NB4 (cell line): ENCODE results near the gene SLCO2B1.
A peak's percentile ranks its signal among the peaks of the same experiment; 100 is the strongest.

Source experiments
- DNase-seq: peaks from one replicate; pipeline ENCODE4 v3.0.0; 2010; ENCODE audit warnings: low read depth
- H3K4me3 ChIP-seq: one replicate; pipeline ENCODE4 v1.5.1; 2011; ENCODE audit warnings: mild to moderate bottlenecking, low read depth, low read length, moderate library complexity
- CTCF ChIP-seq: IDR thresholded peaks from one replicate; pipeline ENCODE4 v1.5.1; 2012; ENCODE audit warnings: low read depth, low read length
- MAX ChIP-seq: IDR thresholded peaks from 2 replicates; pipeline ENCODE4 v1.6.1; 2011; ENCODE audit warnings: low read depth, low read length
- MYC ChIP-seq: IDR thresholded peaks from 2 replicates; pipeline ENCODE4 v1.6.1; 2011; ENCODE audit warnings: low read depth, low read length
- POLR2A ChIP-seq: IDR thresholded peaks from 2 replicates; pipeline ENCODE4 v1.6.1; 2011; ENCODE audit warnings: mild to moderate bottlenecking; ENCODE audit not compliant: insufficient read length; ENCODE audit errors: extremely low read depth

Gene SLCO2B1

GRCh38 chr11:75133976-75134375, 16.9 kb upstream of the SLCO2B1 start:
- no peak overlapping the region for H3K4me3 ChIP-seq
- TF ChIP-seq MYC (no peak), MAX (no peak), POLR2A (no peak), CTCF (no peak)
- no peak for DNase-seq

- H3K4me3 ChIP-seq, result no peak overlapping the region
- DNase-seq, result no peak
- TF ChIP-seq CTCF (no peak), MAX (no peak), MYC (no peak), POLR2A (no peak)
Measured at GRCh38 chr11:75135021-75135650, 15.8 kb upstream of the SLCO2B1 start.

GRCh38 chr11:75135651-75136050, 15.3 kb upstream of the SLCO2B1 start:
- no peak for TF ChIP-seq POLR2A
- no peak for TF ChIP-seq MYC
- TF ChIP-seq CTCF, result no peak
- TF ChIP-seq MAX, result no peak
- no peak for DNase-seq
- H3K4me3 ChIP-seq, result no peak overlapping the region

- H3K4me3 ChIP-seq, result no peak overlapping the region
- peak; percentile 62 for DNase-seq
- TF ChIP-seq MYC (no peak), CTCF (peak; percentile 95), POLR2A (no peak)
Measured at GRCh38 chr11:75140269-75141138, 10.4 kb upstream of the SLCO2B1 start.

GRCh38 chr11:75141166-75141565, 9.7 kb upstream of the SLCO2B1 start:
- H3K4me3 ChIP-seq, result no peak overlapping the region
- DNase-seq, result no peak
- TF ChIP-seq CTCF, result no peak
- peak; percentile 24; the same call in 1 of the 2 replicates for TF ChIP-seq MAX
- no peak for TF ChIP-seq MYC
